ENCODE measurements around the gene ZFR.

The ZFR gene

DNA sequence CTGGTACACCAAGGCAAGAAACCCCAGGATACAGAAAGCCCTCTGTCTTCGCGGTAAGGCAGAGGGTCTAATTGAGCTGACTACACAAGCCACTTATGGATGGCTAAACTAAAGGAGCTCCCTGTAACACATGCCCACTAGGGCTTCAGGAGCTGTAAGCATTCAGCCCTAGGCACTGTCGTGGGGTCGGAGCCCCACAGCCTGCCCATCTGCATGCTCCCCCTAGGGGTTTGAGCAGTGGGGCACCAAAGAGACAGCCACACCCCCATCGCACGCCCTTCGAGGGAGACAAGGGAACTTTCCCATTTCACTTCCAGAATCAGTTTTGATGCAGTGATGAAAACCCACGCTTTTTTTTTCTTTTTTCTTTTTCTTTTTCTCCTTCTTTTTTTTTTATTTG is 120.8 kb downstream of the ZFR start:
- TF ChIP-seq FOXP2 (optimal IDR thresholded peaks at IDR 0.05; ENCODE audit: borderline replicate concordance, extremely low read depth, extremely low read length, insufficient read depth) = no peak
- TF ChIP-seq POLR2AphosphoS5 (IDR thresholded peaks at IDR 0.05; ENCODE audit: low read depth, low read length) = no peak
- no peak for TF ChIP-seq TAF1 (IDR thresholded peaks at IDR 0.05; ENCODE audit: borderline replicate concordance, insufficient read depth, low read length)
- TF ChIP-seq, protein P1, sequence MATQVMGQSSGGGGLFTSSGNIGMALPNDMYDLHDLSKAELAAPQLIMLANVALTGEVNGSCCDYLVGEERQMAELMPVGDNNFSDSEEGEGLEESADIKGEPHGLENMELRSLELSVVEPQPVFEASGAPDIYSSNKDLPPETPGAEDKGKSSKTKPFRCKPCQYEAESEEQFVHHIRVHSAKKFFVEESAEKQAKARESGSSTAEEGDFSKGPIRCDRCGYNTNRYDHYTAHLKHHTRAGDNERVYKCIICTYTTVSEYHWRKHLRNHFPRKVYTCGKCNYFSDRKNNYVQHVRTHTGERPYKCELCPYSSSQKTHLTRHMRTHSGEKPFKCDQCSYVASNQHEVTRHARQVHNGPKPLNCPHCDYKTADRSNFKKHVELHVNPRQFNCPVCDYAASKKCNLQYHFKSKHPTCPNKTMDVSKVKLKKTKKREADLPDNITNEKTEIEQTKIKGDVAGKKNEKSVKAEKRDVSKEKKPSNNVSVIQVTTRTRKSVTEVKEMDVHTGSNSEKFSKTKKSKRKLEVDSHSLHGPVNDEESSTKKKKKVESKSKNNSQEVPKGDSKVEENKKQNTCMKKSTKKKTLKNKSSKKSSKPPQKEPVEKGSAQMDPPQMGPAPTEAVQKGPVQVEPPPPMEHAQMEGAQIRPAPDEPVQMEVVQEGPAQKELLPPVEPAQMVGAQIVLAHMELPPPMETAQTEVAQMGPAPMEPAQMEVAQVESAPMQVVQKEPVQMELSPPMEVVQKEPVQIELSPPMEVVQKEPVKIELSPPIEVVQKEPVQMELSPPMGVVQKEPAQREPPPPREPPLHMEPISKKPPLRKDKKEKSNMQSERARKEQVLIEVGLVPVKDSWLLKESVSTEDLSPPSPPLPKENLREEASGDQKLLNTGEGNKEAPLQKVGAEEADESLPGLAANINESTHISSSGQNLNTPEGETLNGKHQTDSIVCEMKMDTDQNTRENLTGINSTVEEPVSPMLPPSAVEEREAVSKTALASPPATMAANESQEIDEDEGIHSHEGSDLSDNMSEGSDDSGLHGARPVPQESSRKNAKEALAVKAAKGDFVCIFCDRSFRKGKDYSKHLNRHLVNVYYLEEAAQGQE (IDR thresholded peaks at IDR 0.05; ENCODE audit: insufficient read depth in 1 of 2, low read depth in 2 of 2, low read length in 2 of 2) = no peak
- TF ChIP-seq SIN3A (IDR thresholded peaks at IDR 0.05; ENCODE audit: borderline replicate concordance, insufficient read depth, low read length) = no peak

DNA sequence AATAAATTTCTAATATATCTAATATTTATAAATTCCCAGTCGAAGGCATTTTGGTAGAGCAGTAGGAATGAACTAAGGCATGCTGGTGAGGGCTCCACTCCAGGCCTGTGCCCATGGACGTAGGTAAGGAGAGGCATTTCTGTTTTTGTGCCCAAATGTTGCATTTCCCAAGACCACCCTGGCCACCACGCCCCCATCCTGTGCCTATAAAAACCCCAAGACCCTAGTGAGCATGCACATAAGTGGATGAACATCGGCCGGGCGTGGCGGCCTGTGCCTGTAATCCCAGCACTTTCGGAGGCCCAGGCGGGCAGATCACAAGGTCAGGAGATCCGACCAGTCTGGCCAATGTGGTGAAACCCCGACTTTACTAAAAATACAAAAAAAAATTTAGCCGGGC is 121.7 kb downstream of the ZFR start:
- TF ChIP-seq TAF1 (IDR thresholded peaks at IDR 0.05; ENCODE audit: borderline replicate concordance, insufficient read depth, low read length) (no peak), SIN3A (IDR thresholded peaks at IDR 0.05; ENCODE audit: borderline replicate concordance, insufficient read depth, low read length) (no peak), FOXP2 (optimal IDR thresholded peaks at IDR 0.05; ENCODE audit: borderline replicate concordance, extremely low read depth, extremely low read length, insufficient read depth) (no peak), POLR2AphosphoS5 (IDR thresholded peaks at IDR 0.05; ENCODE audit: low read depth, low read length) (no peak)
- TF ChIP-seq, protein P1 (IDR thresholded peaks at IDR 0.05; ENCODE audit: insufficient read depth in 1 of 2, low read depth in 2 of 2, low read length in 2 of 2) = no peak

DNA sequence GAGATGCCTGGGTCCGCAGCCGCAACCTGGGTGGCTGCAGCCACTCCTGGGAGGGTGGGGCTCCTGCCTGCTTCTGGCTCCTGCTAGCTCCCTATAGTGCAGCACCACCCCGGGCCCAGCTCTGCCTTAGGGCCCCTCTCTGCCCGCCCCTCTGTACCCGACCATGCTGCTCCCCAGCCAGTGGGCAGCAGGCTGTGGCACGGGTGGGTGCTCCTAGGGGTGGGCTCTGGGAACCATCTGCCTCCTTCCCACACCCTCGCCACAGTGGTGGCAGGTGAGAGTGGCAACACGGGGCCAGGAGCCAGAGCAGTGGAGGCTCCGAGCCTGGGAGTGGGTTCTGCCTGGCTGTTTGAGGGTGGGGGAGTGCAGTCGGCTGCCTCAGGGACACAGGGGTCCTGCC is 124.0 kb downstream of the ZFR start:
- TF ChIP-seq TAF1 (IDR thresholded peaks at IDR 0.05; ENCODE audit: borderline replicate concordance, insufficient read depth, low read length) (no peak), FOXP2 (optimal IDR thresholded peaks at IDR 0.05; ENCODE audit: borderline replicate concordance, extremely low read depth, extremely low read length, insufficient read depth) (no peak), POLR2AphosphoS5 (IDR thresholded peaks at IDR 0.05; ENCODE audit: low read depth, low read length) (no peak), SIN3A (IDR thresholded peaks at IDR 0.05; ENCODE audit: borderline replicate concordance, insufficient read depth, low read length) (no peak)
- TF ChIP-seq, protein P1 (IDR thresholded peaks at IDR 0.05; ENCODE audit: insufficient read depth in 1 of 2, low read depth in 2 of 2, low read length in 2 of 2) = no peak

DNA sequence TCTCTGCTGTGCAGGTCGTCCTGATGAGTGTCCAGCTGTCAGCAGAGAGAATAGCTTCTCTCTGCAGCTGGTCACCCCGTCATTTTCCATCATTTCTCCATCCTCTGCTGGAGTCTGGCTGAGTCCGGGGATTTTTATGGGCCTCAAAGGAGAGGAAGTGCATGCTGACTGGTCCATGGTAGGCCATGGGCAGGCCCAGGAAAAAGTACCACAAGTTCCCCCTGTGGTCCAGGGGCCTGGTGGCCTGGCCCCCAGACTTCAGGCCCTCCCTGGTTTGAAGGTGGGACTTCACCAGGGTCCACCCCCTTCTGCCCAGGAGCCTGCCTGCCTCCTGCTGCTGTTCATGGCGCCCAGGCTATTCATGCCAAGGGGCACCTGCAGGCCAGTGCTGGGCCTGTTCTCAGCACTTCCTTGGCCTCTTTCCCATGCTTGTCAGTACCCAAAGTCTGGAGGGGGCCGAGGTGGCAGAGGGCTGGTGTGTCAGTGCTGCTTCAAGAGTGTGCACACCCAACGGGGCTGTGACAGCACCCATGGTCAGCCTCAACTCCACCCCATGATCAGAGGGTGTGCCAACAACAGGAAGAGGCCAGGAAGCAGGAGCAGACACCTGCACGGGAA is 124.5 kb downstream of the ZFR start:
- no peak for TF ChIP-seq POLR2AphosphoS5 (IDR thresholded peaks at IDR 0.05; ENCODE audit: low read depth, low read length)
- no peak for TF ChIP-seq TAF1 (IDR thresholded peaks at IDR 0.05; ENCODE audit: borderline replicate concordance, insufficient read depth, low read length)
- TF ChIP-seq SIN3A (IDR thresholded peaks at IDR 0.05; ENCODE audit: borderline replicate concordance, insufficient read depth, low read length) = no peak
- TF ChIP-seq FOXP2 (optimal IDR thresholded peaks at IDR 0.05; ENCODE audit: borderline replicate concordance, extremely low read depth, extremely low read length, insufficient read depth) = no peak
- TF ChIP-seq, protein P1 (IDR thresholded peaks at IDR 0.05; ENCODE audit: insufficient read depth in 1 of 2, low read depth in 2 of 2, low read length in 2 of 2) = no peak
